HG03045 (cell line): ENCODE data around the gene BATF3.

Experiments used
- ATAC-seq: cut with Tn5 transposase; IDR thresholded peaks from one replicate; pipeline ENCODE4 v1.9.1; 2021; ENCODE audit warnings: mild to moderate bottlenecking, moderate library complexity; ENCODE audit not compliant: unreplicated experiment

The BATF3 gene

DNA sequence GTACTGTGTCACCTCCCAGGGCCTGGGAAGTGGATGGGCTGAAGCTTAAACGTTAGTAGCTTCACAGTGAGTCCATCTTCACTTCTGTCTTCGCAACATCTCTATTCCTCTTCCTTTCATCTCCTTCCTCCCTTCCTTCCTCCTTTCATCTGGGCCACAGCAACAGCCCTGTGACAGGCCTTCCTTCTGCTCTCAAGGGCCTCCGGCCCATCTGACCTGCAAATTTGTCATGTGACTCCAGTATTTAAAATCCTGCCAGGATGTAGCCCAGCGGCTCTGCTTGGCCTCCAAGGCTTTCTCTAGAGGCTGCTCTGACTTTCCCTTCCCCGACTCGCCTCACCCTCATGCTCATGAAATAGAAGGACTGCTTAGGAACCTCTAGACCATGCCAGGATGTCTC is 10.9 kb upstream of the BATF3 start:
- ATAC-seq, result no peak

DNA sequence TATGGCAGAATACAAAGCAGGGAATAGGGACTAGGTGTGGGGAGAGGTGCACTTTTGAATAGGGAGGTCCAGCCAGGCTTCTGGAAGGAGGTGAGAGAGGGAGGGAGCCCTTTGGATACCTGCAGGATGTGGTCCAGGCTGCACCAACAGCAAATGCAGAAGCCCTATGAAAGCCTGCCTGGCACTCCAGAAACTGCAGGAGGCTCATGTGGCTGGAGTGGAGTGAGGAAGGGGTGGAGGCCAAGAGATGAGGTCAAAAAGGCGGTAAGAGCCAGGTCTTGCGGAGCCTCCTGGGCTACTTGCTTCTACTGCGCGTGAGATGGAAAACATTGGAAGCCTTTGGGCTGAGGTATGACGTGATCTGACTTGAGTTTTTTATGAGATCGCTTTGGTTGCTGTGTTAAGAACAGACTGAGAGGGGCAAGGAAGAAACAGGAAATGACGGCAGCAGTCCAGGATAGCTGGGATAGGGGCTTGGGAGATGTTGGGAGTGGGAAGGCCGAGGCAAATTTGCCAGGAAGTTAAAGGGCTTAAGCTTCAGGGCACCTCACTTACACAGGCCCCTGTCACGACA is 4.4 kb upstream of the BATF3 start:
- ATAC-seq, result no peak

DNA sequence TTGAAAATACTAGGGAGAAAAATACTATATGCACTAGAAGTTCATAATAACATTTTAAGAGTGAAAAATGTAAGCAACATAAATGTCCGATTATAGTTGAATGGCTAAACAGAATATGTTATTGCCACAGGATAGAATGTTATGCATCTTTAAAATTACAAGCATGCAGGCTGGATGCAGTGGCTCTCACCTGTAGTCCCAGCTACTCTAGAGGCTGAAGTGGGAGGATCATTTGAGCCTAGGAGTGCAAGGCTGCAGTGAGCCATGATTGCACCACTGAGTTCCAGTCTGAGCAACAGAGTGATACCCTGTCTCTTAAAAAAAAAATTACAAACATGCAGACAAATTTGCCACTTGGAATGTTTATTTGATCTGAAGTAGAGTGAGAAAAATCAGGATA is 3.0 kb upstream of the BATF3 start:
- ATAC-seq, result no peak

DNA sequence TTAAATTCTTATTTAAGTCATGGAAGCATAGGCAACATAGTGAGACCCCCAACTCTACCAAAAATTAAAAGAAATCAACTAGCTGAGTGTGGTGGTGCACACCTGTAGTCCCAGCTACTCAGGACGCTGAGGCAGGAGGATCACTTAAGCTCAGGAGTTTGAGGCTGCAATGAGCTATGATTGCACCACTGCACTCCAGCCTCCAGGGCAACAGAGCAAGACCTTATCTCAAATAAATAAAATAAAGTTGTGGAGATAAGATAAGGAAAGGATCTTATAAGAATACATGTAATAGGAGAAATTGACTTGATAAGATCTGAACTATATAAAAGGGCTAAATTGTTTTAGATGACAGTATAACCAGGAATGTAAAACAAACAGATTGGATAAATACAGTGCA is 2.3 kb upstream of the BATF3 start:
- no peak for ATAC-seq

DNA sequence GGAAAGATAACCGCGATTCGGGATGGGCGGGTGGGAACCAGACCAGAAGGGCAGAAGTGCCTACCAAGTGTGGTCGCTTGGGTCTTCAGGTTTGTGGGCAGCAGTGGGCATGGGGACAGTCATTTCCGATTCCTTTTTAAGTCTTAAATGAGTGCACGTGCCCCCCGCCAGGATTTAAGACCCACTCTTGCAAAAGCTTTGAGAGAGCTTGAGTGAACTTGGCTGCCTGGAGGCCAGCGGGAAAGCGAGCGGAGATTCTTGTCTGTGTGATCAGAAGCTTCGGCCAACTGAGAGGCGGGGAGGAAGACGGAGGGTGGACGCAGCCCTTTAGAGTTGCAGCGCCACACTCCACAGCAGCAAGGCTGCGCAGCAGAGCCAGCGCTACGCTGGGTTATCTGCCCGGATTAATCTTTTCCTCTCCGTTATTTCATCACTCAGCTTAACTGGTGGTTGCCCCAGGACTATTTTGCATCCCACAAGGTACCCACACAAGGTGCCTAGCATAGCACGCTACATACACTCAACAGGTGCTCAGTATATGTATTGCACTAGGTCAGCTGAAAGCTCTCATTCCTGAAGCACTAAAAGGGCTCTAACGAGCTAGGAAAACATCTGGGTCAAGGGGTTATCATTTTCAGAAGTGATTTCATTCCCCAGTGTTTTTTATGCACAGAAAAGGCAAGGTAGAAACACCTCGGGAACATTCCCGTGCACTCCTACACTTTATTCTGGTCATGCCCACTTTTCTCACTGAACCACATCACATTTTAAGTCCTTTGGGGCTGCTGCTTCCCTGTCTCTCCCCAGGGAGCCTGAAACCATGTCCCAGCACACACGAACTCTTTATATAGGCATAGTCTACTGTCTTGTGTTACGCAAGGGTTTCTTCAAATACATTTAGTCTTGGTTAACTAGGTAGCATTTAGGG is 1.5 kb upstream of the BATF3 start:
- no peak for ATAC-seq

DNA sequence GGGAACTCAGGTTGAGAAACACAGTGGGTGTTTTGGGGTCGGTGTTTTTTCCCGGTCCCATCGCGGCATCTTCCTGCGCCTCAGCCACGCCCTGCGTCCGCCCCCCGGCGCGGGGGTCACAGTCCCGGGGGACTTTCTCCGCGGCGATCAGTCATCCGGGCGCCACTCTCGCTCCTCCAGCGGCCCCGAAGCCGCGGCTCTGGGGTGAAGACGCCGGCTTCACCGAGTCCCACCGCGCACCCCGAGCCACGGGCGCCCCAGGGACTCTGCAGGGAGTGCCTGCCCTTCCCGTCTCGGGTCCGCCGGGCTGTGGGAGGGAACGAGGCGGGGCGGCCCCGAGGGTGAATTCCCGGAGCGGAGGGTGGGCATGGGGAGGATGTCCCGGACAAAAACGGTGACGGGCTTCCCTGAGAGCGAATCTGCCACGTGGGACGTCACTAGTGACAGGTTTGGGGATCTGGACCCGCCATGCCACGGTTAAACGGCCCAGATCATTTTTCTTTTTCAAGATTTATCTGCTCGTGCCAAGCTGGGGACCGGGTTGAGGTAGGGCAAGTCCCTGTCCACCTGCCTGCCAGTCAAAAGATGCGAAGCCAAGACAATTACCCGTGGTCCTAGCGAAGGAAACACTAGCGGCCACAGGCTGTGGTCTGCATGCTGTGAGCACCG is 717 bp upstream of the BATF3 start:
- no peak for ATAC-seq

DNA sequence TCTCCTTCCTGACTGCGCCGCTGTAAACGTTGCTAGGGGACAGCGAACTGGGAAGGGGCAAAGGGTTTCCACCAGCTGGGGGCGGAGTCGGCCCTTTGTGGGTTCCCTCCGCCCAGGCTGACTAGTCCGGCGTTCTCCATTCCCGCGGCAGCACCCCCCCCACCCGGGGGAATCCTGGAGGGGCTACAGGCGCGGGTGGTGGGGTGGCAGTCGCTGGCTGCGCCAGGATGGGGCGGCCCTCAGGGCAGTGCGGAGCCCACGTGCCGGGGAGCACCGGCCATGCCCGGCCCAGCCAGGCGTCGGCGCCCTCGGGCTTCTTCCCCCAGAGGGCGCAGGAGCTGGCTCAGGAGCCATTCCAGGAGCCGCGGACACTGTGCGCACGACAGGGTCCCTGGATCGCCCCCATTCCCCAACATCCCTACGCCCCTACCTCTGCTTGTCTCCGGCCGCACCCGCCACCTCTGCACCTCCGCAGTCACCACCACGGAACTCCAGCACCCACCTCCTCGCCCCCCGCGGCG is 476 bp downstream of the BATF3 start:
- ATAC-seq, result no peak

DNA sequence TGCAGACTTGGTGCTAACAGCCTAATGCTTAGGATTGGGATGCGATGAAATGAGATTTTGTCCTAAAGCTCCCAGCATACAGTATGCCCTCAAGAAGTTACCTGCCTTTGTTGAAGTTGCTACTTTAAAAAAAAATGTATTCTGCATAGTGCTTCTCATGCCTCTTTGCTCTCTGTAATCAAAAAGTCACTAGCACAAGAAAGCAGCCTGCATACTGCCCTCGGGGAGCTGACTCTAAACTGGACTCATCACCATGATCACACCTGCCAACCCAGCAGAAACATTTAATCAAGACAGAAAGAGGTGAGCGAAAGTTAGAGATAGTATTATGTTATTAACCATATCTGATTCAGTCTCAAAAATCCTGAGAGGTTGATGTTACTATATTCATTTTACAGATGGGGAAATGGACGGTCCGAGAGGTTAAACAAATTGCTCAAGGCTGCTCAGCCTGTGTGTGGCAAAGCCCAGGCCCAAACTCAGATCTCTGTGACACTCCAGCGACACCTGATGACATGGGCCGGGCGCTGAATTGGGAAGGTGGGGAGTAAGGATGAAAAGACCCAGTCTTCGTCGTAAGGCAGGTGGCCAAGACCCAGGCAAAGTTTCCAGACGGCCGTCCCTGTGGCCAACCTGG is 1.1 kb downstream of the BATF3 start:
- ATAC-seq, result no peak

DNA sequence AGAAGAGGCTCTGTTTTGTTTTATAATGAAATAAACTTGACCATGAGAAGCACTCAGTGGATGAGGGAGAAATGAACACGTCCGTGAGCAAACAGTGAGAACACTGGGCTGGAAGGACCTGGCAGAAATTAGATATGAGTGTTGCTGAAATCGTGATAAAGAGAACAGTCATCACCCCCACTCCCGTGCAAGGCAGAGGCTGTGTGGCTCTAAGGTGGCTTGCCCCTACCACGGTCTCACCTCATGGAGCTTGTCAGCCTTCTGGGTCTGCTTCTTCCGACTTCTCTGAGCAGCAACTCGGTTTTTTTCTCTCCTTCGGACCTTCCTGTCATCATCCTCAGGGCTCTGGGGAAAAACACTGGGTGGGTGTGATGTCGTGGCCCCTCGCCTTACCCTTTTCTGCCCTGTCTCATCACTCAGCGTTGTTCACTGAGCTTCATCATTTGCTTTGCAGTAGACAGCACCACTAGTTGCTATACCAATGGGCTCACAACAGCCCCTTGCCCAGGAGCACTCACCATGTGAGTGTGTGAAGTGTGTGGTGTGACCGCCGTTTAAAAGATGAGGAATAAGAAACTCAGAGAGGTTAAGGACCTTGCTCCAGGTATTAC is 2.8 kb downstream of the BATF3 start:
- no peak for ATAC-seq

DNA sequence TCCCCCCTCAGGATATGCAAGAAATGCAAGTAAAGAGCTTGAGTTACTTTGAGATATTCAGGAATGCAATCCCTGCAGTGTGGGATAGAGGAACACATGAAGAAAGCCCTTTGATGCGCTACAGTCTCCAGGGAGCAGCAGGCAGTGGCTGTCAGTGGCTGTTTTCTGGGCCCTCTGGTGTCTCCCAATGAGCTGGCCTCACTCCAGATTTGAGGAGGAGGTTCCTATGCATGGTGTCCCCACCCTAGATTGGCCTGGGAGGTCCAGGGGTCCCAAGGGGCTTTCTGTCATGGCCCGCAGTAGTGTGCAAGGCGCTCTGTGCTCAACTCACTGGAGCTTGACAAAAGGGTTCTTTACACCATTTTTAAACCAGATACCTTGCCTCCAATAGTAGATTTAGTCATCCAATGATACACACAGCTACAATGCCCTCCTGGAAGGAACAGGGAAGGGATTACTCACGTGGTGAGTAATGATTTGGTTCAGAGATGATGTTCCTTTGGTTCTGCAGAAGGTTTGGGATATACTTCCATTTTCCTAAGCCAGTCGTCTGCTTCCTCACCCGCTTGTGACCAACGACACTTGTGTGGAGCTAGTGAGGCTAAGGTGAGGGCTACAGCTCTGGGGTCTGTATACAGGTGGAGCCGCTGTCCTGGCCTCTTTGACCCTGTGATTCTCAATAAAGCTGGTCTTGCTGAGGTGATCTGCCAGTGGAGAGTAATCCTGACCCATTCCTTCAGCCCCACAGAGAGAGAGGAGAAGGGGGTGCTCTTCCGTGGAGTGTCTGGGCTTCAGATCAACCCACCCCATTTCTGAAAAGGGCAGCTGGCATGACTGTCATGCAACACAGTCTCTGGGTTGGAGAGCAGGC is 6.6 kb downstream of the BATF3 start:
- no peak for ATAC-seq

DNA sequence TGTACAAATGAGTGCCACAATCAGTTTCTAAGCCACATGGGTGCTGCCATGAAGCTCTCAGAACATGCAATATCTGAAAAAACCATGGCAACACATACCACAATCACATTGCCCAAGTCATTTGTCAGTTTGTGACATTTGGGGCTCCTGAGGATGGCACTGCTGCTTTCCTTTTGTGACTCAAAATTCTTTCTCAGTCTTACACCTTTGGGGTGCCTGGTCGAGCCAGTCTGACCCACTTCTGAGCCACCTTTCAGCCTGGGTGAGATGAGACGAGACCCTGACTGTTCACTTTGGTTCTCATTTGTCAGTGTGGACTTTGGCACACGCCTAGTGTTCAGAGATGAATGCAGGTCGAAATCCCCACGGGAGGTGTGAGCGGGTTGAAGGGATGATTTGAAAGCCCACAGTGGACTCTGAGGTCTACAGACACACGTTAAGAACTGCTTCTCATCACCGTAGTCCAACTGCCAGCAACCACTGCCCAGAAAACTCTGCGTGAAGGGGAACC is 8.0 kb downstream of the BATF3 start:
- ATAC-seq, result peak; percentile 40

DNA sequence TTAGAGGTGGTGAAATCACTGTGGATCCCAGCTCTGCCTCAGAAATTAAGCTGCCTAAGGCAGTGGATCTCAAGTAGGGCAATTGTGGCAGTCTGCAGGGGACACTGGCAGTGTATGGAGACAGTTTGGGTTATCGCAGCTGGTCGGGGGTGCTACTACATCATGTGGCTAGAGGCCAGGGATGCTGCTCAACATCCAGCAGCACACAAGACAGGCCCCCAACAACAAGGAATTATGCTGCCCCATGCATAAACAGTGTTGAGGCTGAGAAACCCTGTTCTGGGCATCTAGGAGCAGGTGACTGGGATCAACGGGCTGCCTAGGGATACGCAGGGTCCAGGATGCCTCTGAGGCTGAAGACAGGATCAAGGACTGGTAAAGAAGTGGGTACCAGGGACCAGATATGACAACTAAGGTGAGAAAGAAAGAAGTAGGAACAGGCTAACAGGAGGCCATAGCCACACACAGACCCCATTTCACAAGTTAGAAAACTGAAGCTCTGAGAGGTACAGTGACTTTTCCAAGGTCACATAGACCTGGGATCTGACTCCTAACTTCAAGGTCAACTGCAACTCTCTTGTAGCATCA is 8.7 kb downstream of the BATF3 start:
- no peak for ATAC-seq

DNA sequence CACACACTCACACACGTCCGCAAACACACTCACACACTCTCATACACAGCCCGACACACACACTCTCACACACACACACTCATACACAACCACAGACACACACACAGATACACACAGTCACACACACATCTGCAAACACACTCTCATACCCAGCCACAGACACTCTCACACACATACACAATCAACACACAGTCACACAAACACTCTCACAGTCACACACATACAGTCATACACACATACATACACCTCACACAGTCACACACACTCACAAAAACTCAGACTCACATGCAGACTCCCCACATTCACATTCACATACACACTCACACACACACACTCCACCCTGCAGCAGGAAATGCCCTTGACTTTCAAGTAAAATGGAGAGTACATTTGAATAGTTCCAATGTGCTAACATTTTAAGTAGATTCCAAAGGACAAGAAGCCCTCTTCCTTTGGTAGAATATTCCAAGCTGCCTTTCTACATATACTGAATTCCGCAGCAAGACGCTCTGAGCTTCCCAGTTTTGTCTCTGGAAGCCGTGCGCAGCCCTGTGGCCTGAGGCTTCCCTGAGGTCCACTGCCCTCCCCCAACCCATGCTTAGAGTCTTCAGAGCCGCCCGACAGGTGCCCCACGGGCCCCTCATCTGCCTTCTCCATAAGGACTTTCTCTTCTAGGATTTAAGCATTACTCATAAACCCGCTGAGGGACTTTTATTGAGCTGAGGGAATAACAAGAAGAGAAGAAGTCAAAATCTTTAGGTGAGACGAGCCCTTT is 9.7 kb downstream of the BATF3 start:
- no peak for ATAC-seq

DNA sequence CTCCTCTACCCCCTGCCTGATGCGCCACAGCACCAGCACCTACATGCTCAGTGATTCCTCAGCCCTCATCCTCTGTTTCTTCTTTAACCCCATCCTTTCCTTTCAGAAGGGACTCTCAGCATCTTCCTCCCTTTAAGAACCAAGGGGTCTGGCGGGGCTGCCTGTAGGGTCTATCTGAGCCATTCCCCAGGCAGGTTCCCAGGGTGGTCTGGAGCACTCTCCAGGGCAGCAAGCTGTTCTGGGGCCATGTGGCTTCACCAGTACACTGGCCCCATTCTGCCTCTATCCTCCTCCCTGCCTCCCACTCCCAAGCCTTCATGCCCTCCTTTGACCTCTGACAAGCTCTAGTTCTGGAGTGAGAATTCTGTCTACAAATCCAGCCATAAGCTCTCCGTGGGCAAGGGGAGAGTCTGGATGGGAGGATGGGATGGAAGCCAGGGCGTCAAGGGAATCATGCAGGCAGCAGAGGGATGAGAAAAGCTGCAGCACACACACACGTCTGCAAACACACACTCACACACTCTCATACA is 10.4 kb downstream of the BATF3 start:
- no peak for ATAC-seq

DNA sequence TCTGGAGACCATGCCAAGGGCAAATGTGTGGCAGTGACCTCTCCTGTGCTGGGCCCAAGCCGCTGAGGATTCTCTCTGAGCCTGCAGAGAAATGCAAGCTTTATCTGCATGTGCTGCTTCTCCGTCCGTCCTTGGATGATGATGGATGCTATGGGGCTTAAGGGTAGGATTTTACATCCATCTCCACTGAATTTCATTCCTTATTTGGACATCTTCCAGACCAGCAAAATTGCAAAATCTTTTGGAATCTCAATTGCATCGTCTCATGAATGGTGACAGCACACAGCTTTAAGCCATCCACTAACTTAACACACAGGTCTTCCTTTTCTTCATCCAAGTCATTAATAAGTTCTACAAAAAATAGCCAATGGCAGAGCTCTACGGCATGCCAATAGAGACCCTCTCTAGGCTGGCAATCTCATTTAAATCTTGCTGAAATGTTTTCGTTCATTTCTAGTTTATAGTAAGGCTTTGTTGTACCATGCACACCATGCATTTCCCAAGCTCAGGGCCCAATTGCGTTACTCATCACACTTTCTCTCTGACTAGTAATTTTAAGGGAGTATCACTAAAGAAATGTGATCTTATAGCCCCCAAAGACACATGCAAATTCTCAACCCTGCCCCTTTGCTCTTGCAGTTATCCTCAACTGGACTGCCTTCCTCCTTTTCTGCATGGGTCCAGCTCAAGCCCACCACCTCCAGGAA is 11.1 kb downstream of the BATF3 start:
- no peak for ATAC-seq

DNA sequence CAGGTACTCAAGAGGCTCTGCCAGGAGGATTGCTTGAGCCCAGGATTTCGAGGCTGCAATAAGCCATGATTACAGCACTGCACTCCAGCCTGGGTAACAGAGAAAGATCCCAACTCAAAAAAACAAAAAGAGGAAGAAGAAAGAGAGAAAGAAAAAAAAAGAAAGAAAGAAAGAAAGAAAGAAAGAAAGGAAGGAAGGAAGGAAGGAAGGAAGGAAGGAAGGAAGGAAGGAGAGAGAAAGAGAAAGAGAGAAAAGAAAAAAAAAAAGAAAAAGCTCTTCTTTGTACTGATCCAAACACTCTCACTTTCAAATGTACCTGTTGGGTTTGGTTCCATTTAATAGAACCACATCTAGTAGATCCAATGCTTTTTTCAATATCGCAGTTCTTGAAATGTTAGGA is 11.8 kb downstream of the BATF3 start:
- ATAC-seq, result no peak

DNA sequence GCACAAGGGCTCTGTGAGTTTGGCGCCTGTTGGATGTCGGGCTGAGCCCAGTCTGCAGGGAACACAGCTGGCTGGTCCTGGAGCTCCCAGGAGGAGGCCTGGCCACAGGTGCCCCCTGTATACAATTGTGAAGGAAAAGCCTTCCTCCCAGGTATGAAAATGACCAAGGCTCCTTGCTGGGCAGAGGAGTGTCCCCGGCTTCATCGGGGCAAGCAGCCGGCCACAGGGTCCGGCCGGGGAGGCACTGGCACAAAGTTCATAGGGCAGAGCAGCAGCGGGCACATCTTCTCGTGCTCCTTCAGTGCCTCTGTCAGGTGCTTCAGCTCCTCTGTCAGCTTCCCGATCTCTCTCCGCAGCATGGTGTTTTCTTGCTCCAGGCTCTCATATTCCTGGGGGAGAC is 13.0 kb downstream of the BATF3 start:
- ATAC-seq, result no peak

DNA sequence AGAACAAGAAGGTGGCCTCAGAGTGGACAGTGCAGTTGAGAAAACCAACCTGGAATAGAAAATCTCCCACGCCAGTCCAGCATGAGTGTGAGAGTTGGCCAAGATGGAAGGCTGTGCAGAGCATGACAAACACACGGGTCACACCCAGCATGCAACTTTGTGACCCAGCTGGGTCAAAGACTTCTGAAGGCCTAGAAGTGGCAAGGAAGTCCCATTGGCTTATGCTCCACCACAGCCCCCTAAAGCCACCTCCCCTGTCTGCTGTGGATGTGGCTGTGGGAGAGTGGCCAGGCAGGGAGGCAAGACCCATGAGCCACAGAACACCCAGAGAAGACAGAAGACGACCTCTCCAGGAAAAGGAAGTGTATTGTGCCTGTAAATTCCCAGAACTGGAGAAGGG is 13.6 kb downstream of the BATF3 start:
- ATAC-seq, result no peak
